Measurements from ENCODE around the gene FPR1.

DNA sequence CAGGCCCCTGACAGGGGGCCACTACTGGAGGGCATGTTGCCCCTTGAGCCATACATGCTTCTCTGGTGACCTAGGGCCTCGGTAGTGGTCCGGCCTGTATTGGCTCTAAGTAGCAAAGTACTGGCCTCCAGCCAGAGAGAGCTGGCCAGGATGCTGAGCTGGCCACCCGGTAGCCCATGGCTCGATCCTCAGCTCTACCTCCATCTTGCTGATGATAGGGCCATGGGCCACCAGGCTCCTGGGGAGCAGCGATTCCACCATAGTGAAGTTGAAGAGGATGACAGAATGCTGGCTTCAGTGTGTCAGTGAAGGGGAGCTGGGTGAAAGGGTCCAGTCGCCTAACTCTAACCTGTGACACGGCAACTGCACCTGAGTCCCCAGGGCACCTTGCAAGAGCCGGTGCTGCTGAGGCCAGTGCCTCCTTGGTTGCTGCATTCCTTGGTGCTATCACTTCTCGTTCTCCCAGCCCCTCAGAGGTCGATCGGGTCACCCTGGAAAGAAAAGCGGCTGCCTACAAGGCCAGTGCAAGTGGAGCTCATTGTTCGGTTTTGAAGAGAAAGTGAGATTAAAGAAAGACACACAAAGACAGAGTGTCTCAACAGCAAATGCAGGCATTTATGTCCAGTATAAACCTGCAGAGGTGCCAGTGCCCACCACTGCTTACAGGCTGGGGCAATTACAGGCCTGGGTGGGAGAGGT, 48.2 kb upstream of the FPR1 start:
- TF ChIP-seq EZH2 (IDR thresholded peaks at IDR 0.05; ENCODE audit: insufficient read depth, low read length), result no peak
- TF ChIP-seq, protein P1, sequence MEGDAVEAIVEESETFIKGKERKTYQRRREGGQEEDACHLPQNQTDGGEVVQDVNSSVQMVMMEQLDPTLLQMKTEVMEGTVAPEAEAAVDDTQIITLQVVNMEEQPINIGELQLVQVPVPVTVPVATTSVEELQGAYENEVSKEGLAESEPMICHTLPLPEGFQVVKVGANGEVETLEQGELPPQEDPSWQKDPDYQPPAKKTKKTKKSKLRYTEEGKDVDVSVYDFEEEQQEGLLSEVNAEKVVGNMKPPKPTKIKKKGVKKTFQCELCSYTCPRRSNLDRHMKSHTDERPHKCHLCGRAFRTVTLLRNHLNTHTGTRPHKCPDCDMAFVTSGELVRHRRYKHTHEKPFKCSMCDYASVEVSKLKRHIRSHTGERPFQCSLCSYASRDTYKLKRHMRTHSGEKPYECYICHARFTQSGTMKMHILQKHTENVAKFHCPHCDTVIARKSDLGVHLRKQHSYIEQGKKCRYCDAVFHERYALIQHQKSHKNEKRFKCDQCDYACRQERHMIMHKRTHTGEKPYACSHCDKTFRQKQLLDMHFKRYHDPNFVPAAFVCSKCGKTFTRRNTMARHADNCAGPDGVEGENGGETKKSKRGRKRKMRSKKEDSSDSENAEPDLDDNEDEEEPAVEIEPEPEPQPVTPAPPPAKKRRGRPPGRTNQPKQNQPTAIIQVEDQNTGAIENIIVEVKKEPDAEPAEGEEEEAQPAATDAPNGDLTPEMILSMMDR (IDR thresholded peaks at IDR 0.05; ENCODE audit: insufficient read depth, low read depth, low read length), result no peak
